GM19238 (cell line): Measurements from ENCODE around the gene BSN.

Experiments used
- DNase-seq: peaks from one replicate; pipeline ENCODE4 v3.0.0; 2011; ENCODE audit warnings: low spot score; ENCODE audit not compliant: insufficient read length

The BSN gene

DNA sequence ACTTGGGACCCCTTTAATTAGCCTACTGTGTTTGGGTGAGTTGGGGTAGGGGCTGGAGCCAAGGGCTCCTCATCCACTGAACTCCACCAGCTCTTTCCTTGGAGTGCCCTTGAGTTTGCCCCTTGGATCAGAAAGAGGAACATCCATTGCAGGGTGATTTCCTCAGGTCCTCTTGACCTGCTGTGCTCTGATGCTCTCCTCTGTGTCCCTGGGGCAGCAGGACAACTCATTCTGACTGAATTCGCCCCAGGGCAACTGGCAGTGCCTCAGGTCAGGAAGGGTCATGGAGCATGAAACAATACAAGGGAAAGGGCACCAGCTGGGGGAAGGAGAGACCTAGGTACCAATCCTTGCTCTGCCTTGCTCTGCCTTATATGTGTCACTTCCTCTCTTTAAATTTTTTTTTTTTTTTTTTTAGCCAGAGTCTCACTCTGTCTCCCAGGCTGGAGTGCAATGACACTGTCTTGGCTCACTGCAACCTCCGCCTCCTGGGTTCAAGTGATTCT, 47.8 kb downstream of the BSN start:
- DNase-seq: no peak

DNA sequence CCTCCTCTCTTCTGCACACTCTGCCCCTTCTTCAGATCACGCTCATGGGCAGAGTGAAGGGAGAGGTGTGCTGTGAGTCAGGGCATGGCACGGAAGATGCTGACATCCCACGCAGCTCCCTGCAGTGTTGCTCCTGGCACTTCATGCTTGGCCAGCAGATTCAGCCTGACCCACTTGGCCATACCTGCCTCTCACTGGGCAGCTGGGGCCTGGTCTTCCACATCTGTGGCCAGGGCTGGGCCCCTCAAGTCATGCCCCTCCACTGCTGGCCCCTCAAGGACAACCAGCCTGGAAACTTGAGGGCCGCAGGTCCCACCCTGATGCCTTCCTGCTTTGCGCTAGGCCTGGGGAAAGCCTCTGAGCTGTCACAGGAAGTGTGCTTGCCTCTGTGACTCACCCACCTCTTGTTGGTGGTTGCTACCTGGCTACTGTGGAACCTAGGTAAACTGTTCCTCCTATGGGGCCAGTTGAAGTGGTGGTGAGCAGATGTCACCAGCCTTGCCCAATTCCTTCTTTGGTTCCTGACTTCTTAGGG, 48.7 kb downstream of the BSN start:
- no peak for DNase-seq

DNA sequence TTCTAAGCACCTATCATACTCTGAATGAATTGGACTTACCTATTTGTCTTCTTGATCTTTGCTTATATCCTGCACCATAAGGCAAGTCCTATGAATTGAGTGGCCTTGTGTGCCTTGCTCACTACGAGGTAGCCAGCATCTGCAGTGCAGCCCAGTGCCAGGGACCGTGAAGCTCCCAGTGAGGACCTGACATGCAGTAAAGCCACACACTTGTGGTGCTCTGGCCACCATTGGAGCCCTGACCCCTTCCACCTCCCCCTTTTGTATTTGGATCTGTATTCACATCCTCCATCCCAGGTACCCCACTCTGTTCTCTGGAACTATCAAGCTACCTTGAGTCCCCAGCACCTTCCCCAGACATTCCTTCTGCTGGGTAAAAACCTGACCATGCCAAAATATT, 52.1 kb downstream of the BSN start:
- DNase-seq: no peak

DNA sequence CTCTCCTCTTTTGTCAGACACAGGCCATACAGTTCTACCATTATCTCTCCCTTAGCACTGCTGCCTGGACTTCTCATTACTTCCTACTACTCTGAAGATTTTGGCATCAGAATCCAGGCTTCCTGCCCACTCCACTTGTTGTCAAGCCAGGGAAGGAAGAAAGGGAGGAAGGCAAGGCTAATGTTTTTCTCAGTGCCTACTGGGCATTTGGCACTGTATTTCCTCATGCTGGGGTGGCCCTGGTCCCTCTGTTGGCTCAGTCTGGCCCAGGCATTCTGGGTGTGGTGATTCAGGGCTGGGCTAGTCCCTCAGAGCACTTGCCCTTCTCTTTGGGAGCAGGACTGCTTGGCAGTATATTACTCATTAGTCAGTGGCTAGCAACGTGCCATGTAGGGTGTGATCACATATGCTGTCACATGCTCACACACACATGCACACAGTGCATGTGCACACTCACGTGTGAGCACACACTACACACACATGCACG, 52.9 kb downstream of the BSN start:
- no peak for DNase-seq

DNA sequence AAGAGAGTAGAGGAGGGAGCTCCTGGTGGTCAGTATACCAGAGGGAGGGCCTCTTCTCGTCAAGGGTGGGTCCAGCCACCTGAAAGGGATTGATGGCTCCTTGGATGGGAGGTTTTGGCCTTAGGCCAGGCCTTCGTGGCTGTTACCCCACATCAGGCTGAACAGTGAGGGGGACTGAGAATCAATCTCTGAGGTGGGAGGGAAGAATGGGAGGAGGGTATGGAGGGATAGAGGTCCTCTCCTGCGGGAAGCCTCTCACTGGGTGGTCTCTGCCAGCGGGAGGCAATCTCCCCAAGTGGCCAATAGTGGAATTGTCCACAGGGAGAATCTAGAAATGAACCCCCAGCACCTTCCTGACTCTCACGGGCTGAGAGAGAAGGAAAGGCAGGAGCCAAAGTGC, 53.5 kb downstream of the BSN start:
- DNase-seq: no peak

DNA sequence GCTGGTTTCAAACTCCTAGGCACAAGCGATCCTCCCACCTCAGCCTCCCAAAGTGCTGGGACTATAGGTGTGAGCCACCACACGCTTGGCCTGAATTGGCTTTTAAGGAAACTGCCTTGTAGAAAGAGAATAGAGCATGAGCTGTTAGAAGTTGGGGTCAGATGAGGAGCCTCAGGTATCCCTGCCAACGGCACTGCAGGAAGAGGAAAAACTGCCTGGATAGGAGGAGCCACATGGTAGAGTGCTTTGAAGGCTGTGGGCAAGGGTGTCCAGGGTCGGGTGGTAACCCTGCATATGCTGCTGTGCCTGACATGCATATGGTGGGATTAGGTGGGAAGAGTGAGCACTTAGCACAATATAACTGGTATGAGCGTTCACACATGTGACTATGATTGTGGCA, 55.0 kb downstream of the BSN start:
- DNase-seq: no peak

DNA sequence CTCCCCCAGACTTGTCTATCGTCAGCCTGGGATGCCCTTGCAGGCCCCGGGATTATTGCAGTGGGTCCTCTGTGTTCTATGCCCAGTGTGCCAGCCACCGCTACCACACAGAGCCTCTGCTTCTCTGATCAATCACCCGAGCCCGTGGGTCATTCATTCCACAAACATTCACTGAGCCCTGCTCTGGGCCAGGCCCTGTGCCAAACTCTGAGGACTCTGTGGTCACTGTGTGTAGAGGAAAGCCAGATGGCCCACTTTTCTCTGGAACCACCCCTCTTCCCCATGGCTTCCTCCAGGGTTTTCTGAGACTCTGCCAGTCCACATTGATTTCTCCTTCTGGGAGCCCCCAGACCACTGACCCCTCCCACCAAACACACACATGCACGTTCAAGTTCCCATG, 55.5 kb downstream of the BSN start:
- no peak for DNase-seq

DNA sequence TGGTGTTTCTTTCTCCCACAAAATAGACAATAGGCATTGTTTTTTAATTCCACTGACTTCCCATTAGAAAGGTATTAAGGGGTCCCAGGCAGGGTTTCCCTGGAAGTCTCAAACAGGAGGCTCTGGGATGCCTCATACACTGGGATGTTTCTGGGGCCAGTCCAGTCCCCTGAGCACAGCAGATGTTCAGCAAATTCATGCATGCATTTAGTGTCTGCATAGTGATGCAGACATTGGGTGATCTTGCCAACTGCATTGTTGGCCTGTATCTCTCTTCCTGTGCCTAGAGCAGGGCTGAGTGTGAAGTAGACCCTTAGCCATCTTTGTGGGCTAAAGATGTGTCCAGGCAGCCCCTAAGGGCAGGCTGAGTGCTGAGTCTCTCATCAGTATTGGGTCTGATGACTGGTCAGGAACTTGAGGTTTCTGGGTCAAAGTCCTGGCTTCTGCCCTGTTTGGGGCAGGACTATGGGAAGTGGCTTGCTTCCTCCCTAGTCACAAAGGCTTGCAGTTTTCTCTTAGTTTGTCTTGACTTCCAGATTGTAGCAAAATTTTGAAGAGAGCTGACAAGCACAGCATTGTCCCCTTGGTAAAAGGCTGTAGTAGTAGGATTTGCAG, 56.5 kb downstream of the BSN start:
- no peak for DNase-seq

DNA sequence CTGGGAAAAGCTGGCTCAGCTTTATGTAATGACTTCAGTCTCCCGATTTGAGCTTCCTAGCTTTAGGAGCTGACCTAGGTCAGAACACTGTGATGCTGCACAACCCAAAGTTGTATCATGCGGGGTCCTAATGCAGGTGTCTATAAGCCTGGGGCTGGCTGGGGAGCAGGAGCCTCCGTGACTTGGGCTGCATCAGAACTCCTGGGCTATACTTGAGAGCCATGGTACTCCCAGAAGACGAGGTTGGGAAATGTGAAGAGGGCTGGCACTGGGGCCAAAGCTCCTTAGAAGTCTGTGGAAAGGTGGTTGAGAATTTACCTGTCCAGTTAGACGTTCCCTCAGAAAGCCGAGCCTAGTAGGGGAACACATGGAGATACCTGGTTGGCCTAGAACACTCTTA, 57.0 kb downstream of the BSN start:
- no peak for DNase-seq

DNA sequence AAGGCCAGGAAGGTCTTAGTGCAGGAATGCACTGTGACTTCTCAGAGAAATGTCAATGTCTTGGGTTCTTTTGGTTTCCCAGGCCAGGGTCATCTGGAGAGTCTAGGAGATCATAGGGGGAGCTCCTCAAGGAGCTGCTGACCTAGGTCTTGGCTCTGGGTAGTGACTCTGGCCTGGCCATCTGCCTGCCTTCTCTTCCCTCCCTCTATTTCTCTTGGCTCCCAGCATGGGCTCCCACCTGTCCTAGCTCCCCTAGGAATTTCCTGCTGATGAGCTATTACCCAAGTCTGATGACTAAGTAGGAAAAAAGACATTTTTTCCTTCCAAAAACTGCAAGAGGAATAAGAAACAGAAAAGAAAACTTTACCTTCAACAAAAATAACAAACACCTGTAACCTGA, 57.4 kb downstream of the BSN start:
- no peak for DNase-seq

DNA sequence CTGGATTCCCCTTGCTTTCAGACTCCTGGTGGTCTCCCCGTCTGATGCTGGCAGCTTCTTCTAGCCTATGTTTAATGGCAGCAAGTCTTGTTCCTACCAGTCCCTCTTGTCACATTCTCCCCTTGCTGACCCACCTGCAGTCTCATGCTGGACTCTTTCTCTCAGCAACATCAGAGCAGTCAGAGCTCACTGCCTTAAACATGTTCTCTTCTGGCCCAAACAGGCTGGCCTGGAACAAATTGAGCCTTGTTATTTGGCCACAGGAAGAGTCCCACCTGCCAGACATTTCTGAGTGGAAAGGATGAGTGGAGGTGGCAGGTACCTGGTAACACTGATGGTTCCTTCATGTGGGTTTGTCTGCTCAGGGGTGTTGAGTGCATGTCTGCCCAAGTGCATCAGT, 60.7 kb downstream of the BSN start:
- DNase-seq: no peak

DNA sequence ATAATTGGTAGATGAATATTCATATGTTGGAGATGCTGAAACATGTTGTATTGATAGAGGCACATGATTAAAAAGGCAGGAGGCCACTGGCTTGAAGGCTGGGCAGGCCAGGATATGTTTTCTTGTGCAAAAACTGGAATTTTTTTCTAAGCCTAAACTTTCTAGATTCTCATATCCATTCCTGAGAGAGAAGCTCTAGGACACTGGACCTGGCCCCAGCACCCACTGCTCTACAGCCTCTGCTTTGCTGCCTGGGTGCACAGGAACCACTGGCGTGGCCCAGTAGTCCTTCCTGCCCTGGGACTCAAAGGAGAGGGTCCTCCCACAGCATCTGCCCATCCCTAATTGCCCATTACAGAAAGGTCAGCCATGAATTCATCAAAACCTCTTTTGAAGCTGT, 61.8 kb downstream of the BSN start:
- no peak for DNase-seq

DNA sequence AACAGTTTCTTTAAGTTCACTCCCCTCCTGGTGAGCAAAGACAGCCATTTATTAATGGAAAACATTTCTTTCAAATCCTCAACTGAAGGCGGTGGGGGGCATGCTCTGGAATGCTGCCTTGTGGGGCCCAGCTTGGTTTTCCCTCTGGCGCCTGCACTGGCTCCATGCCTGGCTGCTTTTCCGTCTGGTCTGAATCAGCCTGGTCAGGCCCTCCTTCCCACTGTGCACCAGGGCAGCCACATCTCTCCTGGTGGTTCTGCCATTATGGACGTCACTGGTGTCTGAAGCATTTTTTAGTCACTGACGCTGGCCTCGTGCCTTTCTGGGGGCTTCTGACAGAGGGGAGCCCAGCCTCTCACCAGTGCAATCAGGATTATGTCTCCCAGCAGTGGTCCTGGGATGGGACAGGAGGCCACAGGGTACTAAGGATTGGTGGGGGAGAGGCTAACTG, 62.2 kb downstream of the BSN start:
- no peak for DNase-seq

DNA sequence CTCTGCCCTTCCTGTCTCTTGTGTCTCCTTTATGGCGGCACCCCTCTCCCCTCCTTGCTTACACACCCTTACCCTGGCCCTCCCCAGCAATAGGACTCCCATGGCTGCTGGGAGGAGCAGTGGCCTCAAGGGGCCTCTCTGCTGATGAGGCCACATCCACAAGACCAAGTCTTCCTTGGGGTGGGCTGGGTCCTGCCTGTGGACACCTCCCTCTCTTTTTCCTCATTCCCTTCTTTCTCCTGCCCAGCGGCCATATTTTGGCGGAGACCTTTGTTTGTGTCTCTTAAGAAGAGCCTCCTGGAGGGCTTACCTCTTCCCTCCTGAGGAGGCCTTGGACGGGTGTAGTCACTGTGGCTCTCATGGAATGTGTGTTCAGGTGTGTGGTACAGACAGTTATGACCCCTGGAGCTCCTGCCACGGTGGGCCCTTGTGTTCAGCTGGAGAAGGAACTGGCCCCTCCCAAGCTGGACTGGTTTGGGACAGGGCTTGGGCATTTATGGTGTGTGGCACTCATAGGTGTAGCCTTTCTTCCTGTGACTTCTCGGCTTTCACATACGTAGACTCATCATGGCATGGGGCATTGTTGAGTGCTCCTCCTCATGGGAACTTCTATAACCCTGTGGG, 63.2 kb downstream of the BSN start:
- no peak for DNase-seq

DNA sequence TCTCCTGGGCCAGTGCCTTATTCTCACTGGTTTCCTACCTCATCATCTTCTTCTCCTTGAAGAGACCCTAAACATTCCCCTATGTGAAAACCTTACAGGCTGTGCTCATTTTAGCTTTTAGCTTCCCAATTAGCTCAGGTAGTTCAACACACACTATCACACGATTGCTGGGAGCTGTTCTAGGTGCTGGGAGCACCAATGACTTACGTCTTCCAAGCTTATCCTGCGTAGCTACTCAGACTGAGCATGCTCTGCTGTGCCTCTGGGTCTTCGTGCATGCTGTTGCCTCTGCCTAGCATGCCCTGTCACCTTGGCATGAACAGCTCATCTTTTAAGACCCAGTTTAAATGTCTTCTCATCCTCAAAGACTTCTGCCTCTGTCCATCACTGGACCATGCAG, 64.1 kb downstream of the BSN start:
- no peak for DNase-seq

DNA sequence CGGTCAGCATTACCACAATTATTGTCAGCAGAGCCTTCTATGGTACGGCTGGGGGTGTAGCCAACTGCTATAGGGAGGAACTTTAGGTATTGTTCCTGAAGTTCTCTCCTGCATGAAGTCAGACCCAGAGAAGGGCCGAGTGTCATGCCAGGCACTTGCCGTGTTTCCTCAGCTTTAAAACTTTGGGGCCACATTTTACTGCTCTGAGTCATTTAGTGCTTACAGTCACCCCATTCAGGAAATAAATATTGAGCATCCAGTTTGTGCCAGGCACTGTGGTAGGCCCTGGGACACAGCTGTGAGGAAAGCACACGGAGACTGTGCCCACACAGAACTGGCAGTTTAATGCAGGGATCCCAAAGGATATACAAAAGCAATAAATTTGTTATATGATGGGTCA, 65.4 kb downstream of the BSN start:
- DNase-seq: no peak

DNA sequence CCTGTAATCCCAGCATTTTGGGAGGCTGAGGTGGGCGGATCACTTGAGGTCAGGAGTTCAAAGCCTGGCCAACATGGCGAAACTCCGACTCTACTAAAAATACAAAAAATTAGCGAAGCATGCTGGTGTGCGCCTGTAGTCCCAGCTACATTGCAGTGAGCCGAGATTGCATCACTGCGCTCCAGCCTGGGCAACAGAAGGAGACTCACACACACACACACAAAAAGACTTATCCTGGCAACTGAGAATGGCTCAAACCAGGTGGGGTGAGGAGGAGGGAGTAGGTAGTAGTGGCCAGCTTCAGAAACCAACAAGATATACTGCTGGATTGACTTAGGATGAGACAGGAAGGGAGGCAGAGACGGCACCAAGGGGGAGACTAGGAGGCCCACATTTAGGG, 66.5 kb downstream of the BSN start:
- no peak for DNase-seq

DNA sequence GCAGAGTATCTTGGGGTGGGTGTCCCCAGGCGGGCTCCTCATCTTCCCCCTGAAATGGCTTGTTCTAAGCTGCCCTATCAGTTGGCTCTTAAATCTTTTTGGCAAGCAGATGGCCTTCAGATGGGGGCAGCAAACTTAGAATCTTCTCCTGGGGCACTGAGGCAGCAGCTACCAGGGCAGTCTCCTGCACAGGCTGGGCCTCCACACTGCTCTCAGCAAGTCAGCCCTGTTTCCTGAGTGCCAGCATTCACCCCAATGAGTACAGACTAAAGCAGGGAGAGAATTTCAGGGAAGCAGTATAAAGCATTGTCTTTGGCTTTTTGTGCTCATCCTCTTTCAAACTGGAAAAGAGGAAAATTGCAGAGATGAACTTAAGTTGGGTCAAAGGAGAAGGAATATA, 68.8 kb downstream of the BSN start:
- DNase-seq: no peak

DNA sequence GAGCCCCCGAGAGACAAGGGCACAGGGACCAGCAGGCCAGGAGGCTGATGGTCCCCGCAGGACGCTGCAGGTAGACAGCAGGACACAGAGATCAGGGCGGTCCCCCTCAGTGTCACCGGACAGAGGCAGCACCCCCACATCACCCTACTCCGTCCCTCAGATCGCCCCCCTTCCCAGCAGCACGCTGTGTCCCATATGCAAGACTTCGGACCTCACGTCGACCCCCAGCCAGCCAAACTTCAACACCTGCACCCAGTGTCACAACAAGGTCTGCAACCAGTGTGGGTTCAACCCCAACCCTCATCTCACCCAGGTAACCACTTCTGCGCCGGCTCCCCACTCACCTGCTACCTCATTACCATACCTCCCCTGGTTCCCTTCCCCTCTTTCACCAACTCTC, 70.8 kb downstream of the BSN start:
- DNase-seq: no peak

DNA sequence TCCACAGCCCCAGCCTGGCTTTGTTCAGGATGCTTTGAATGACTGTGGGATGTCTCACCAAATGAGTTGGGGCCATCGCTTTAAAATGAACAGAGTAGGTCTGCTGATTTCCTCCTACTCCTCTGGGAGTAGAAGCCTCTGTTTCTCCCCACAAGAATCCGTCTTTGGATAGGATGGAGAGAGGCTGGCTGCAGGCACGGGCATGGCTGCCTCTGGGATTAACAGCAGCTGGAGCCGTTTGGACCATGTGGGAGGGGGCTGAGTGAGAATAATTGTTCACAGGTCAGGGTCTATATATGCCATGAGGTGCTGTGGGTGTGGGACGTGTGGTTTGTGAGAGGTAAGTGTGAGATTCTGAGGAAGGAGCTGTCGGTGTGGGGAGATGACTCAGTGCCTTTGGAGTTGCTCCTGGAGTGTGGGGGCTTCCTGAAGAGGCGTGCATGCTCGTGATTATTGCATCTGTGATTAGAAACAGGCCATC, 71.9 kb downstream of the BSN start:
- DNase-seq: no peak

DNA sequence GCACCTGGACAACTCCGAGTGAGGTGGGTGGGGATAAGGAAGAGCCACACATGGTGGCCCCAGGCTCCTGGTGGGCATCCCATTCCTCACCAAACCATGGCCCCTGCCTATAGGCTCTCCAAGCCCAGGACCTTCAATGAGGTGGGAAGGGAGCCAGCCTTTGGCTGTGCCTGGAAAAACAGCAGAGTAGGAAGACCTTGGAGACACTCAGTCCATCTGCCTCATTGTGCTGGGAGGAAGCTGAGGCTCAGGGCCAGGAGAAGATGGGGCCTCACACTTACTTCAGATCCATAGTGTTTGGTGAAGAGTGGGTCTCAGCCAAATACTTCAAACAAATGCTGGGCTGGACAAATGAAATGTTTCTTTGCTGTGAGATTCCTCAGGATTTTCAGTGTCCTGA, 72.5 kb downstream of the BSN start:
- DNase-seq: no peak

DNA sequence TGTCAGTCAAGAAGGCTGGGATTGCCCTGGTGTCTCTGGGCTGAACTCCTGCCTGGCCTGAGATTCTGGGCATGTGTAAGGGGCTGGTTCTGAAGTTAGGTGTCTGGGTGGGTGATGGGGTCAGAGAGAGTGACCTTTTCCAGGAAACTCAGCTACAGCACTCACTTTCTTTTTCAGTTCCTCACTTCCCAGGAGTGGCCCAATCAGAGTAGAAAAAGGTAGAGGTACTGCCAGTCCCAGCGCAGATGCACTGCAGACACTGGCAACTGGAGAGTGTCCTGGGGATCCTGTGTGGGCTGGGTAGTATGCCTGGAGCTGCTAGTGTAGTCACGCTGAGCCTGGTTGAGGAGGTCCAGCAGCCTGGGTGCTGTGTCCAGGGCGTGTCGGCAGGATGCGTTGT, 73.4 kb downstream of the BSN start:
- no peak for DNase-seq

DNA sequence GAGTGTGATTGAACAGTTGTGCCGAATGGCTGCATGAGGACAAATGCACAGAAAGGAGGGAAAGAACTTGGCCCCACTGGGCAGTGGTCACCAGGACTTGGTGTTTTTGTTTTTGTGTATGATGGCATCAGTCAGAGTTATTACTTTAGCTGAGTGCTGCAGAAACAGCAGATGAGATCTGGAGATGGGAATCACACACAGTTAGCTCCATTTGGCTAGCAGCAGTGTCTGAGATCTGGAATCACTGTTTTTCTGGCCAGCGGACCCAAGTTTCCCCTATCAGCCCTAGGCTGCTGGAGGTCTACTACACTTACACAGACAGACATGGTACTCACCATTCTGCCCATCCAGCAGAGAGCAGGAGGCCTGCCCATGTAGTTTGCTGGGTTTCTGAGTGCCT, 74.0 kb downstream of the BSN start:
- DNase-seq: no peak
